A673 (cell line): ENCODE results near the gene BOLA1.

ENCODE experiments used
- EZH2 ChIP-seq: fragments of 200-600 bp; sonication (generic); IDR thresholded peaks from 2 replicates; pipeline ENCODE4 v1.6.1; 2017; ENCODE audit warnings: borderline replicate concordance, low read depth, mild to moderate bottlenecking, mixed read lengths, antibody characterized with exemption, low read length; ENCODE audit not compliant: poor library complexity, severe bottlenecking
- TF ChIP-seq, protein P1 (sequence below): fragments of 300-800, 200-600 bp; sonication (generic); conservative IDR thresholded peaks from 2 replicates; pipeline ENCODE4 v1.5.1; 2017; ENCODE audit warnings: low read depth, mild to moderate bottlenecking, antibody characterized with exemption, low read length, moderate library complexity, mixed read lengths

- TF ChIP-seq, protein P1, sequence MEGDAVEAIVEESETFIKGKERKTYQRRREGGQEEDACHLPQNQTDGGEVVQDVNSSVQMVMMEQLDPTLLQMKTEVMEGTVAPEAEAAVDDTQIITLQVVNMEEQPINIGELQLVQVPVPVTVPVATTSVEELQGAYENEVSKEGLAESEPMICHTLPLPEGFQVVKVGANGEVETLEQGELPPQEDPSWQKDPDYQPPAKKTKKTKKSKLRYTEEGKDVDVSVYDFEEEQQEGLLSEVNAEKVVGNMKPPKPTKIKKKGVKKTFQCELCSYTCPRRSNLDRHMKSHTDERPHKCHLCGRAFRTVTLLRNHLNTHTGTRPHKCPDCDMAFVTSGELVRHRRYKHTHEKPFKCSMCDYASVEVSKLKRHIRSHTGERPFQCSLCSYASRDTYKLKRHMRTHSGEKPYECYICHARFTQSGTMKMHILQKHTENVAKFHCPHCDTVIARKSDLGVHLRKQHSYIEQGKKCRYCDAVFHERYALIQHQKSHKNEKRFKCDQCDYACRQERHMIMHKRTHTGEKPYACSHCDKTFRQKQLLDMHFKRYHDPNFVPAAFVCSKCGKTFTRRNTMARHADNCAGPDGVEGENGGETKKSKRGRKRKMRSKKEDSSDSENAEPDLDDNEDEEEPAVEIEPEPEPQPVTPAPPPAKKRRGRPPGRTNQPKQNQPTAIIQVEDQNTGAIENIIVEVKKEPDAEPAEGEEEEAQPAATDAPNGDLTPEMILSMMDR, result no peak
- TF ChIP-seq EZH2, result no peak
Observed at GRCh38 chr1:149884433-149885338, 14.7 kb upstream of the BOLA1 start.
